Gastrocnemius medialis (tissue), 4 donors: ENCODE measurements around the gene LEF1. TPM values are rescaled to one million over a fixed set of nuclear protein-coding genes. Genes with fewer than 3 reads are reported as not detected.

Experiments
- ATAC-seq, 2 donors: fragments of 150-250 bp; one replicate each; pipeline ENCODE4 v1.9.1; 2016
- DNase-seq, 2 donors: peaks; one replicate each; pipeline ENCODE4 v3.0.0-alpha.2; 2019
- H3K27ac ChIP-seq, 4 donors: fragments of 200-600 bp; sonication (generic); 1 replicate in 1 of 4; 2 replicates in 3 of 4; pipeline ENCODE4 v1.5.1; 2016 to 2018; ENCODE audit warnings: mild to moderate bottlenecking in 2 of 4, moderate library complexity in 1 of 4
- H3K27me3 ChIP-seq, 3 donors: fragments of 200-600 bp; sonication (generic) in 2 of 3; 1 replicate in 1 of 3; 2 replicates in 2 of 3; pipeline versions ENCODE4 v1.5.1 to v1.6.0; 2016 to 2019; ENCODE audit warnings: mild to moderate bottlenecking in 1 of 3, moderate library complexity in 1 of 3
- H3K36me3 ChIP-seq, 2 donors: fragments of 200-600 bp; sonication (generic) in 1 of 2; one replicate each; pipeline ENCODE4 v1.5.1; 2017 to 2018
- H3K4me1 ChIP-seq, 2 donors: fragments of 200-600 bp; sonication (generic) in 1 of 2; one replicate each; pipeline ENCODE4 v1.5.1; 2016 to 2017; ENCODE audit warnings: mild to moderate bottlenecking in 2 of 2
- H3K4me3 ChIP-seq, 4 donors: fragments of 200-600 bp; sonication (generic) in 3 of 4; 1 replicate in 1 of 4; 2 replicates in 3 of 4; pipeline ENCODE4 v1.5.1; 2016 to 2019; ENCODE audit warnings: mild to moderate bottlenecking in 2 of 4
- H3K9me3 ChIP-seq, 3 donors: fragments of 200-600 bp; sonication (generic) in 2 of 3; 1 replicate in 1 of 3; 2 replicates in 2 of 3; pipeline ENCODE4 v1.5.1; 2016 to 2019
- POLR2A ChIP-seq, 2 donors: fragments of 450-650 bp; IDR thresholded peaks; one replicate each; pipeline ENCODE4 v1.6.1; 2017; ENCODE audit warnings: antibody characterized with exemption in 2 of 2, mild to moderate bottlenecking in 2 of 2, moderate library complexity in 2 of 2
- in situ Hi-C, 4 donors: fragments of 200-750 bp; cut with MboI; loops; one replicate each; pipeline versions ENCODE4 v1.15.0 to v1.8.0; 2017; ENCODE audit warnings: low sequenced_read_pairs in 4 of 4
- intact Hi-C: fragments of 100-400 bp; cut with DNase I; formaldehyde crosslinking; loops from one replicate; pipeline ENCODE4 v1.15.1; 2023; ENCODE audit warnings: low total_unique reads
- total RNA-seq, 4 donors: library from RNA; depleted of rRNA; stranded (reverse); fragments of >200 nt; gene quantifications; one replicate each; pipeline versions ENCODE4 v1.1.0 to v1.2.3, GENCODE V29; 2016
- TF ChIP-seq, protein P1 (sequence below), 5 experiments: fragments of 450-650 bp in 3 of 5; fragments of 200-600 bp in 2 of 5; sonication (generic) in 2 of 5; IDR thresholded peaks in 4 of 5; conservative IDR thresholded peaks in 1 of 5; 1 replicate in 4 of 5; 2 replicates in 1 of 5; pipeline ENCODE4 v1.5.1; 2016 to 2019; ENCODE audit warnings: antibody characterized with exemption in 5 of 5, mild to moderate bottlenecking in 3 of 5, moderate library complexity in 3 of 5

Gene LEF1
- total RNA-seq, 4 donors from 2014 or later: 0.33 TPM; not detected in 3

DNA sequence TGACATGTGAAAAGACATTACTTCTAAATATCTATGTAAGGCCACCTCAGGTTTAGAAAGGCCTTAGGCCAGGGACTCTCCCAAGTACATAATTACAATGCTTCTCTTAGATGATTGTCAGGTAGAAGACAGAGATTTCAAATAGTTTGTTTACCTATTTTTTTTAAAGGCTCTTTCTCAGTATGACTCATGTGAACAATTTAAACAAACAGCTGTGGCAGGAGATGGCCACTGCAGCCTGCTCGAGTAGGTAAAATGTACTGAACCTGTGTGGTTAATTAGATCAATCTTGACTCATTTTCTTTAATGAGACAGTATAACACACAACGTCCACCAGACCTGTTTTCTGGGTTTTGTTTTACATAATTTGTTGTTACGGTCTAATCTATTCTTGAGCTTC is 50.2 kb downstream of the LEF1 start:
- intact Hi-C loops: no loop called here
- no peak for DNase-seq
- in situ Hi-C loops: no loop called here
- Histone ChIP-seq H3K36me3 (no peaks in the 10 kb centered on the region), H3K4me3 (no peak overlapping the region), H3K27me3 (no peaks in the 10 kb centered on the region), H3K27ac (no peak overlapping the region), H3K4me1 (no peaks in the 10 kb centered on the region), H3K9me3 (no peaks in the 10 kb centered on the region)
- TF ChIP-seq, protein P1, sequence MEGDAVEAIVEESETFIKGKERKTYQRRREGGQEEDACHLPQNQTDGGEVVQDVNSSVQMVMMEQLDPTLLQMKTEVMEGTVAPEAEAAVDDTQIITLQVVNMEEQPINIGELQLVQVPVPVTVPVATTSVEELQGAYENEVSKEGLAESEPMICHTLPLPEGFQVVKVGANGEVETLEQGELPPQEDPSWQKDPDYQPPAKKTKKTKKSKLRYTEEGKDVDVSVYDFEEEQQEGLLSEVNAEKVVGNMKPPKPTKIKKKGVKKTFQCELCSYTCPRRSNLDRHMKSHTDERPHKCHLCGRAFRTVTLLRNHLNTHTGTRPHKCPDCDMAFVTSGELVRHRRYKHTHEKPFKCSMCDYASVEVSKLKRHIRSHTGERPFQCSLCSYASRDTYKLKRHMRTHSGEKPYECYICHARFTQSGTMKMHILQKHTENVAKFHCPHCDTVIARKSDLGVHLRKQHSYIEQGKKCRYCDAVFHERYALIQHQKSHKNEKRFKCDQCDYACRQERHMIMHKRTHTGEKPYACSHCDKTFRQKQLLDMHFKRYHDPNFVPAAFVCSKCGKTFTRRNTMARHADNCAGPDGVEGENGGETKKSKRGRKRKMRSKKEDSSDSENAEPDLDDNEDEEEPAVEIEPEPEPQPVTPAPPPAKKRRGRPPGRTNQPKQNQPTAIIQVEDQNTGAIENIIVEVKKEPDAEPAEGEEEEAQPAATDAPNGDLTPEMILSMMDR (IDR thresholded peaks at IDR 0.05 in 4 of 5, conservative IDR thresholded peaks at IDR 0.05 in 1 of 5): no peak
- TF ChIP-seq POLR2A (IDR thresholded peaks at IDR 0.05): no peak
- no peak for ATAC-seq

DNA sequence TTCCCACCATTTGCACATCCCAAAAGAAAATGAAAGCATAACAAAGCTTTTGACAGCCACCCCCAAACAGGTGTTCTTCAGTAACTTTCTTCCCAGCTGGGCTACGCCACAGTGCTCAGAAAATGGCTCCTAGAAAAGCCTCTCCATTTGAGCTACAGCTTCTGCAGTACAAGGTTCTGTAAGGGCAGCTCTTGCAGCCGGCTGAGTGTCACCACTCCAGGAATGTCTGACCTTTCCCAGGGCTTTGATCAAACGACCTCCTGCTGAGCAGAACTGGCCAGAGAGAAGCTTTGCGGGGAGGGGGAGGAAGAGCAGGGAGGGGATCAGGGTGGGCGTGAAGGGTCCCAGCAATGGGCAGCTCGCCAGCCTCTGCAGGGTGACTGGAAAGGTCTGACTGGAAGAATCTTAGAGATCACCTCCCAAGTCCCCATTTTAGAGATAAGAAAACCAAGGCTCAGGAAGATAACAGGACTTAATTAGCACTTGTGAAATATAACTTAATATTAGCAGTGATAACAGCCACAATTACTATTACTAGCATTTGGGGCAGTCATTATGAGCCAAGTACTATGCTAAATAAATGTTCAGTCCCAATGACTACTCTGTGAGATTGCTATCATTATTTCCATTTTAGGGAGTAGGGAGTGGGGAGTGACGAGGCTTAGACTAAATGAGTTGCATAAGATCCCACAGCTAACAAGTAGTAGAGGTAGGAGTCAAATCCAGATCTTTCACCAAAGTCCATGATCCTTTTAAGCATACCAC is 51.1 kb downstream of the LEF1 start:
- H3K4me3 ChIP-seq: no peak overlapping the region
- no peaks in the 10 kb centered on the region for H3K4me1 ChIP-seq
- no peak for ATAC-seq
- no peaks in the 10 kb centered on the region for H3K27me3 ChIP-seq
- no peak overlapping the region for H3K27ac ChIP-seq
- no peak for DNase-seq
- H3K9me3 ChIP-seq: no peaks in the 10 kb centered on the region
- intact Hi-C loops (no loop called here), in situ Hi-C loops (no loop called here)
- H3K36me3 ChIP-seq: no peaks in the 10 kb centered on the region
- TF ChIP-seq, protein P1 (IDR thresholded peaks at IDR 0.05 in 4 of 5, conservative IDR thresholded peaks at IDR 0.05 in 1 of 5): no peak
- TF ChIP-seq POLR2A (IDR thresholded peaks at IDR 0.05): no peak

DNA sequence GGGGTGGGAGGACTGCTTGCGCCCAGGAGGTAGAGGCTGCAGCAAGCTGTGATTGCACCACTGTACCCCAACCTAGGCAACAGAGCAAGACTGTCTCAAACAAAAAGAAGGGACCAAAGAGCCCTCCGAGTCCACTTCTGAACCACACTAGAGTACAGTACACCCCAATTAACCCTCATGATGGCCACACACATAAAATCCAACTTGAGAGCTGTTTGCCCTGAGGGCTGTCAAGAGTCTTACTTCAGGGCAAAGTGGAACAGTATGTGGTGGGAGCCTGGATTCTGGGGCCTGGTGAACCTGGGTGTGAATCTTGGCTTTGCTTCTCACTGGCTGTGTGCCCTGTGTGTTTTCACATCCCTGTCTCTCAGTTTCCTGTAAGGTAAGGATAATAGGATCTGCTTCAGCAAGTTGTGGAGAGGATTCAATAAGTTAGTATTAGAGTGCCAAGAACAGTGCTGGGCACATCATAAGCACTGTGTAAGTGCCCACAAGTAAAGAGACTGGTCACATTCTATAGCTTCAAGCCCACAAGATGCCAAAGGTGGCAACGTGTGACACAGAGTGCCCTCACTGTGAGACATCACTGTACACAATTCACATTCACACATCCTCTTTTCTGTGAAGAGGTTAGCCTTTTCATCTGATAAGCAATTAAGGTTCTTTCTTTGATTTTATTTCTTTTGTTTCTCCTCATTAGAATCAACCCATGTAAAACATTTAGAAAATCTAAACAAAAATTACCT is 52.1 kb downstream of the LEF1 start:
- ATAC-seq (no peak), DNase-seq (no peak)
- intact Hi-C loops: no loop called here
- Histone ChIP-seq H3K36me3 (no peaks in the 10 kb centered on the region), H3K27ac (no peak overlapping the region), H3K27me3 (no peaks in the 10 kb centered on the region), H3K4me1 (no peaks in the 10 kb centered on the region), H3K9me3 (no peaks in the 10 kb centered on the region), H3K4me3 (no peak overlapping the region)
- in situ Hi-C loops: no loop called here
- TF ChIP-seq POLR2A (IDR thresholded peaks at IDR 0.05): no peak
- TF ChIP-seq, protein P1 (IDR thresholded peaks at IDR 0.05 in 4 of 5, conservative IDR thresholded peaks at IDR 0.05 in 1 of 5): no peak

DNA sequence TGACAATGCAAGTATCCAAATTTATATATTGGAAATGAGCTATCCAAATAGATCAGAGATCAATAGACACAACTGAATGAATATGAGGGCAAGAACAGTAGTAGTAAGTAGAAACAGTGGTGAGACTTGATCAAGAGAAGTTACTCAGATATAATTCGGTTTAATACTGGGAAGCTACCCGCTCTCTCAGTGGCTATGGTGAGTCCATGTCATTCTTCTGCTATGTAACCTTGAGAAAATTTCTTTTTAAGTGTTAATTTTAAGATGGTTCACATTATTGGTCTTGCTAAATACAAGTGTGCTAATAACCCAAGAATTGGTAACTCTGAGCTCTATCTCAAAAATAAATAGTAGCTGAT is 53.6 kb downstream of the LEF1 start:
- TF ChIP-seq, protein P1 (IDR thresholded peaks at IDR 0.05 in 4 of 5, conservative IDR thresholded peaks at IDR 0.05 in 1 of 5): no peak
- TF ChIP-seq POLR2A (IDR thresholded peaks at IDR 0.05): no peak
- DNase-seq (no peak), ATAC-seq (no peak)
- Histone ChIP-seq H3K4me1 (no peaks in the 10 kb centered on the region), H3K27ac (no peak overlapping the region), H3K36me3 (no peaks in the 10 kb centered on the region), H3K27me3 (no peaks in the 10 kb centered on the region), H3K4me3 (no peak overlapping the region), H3K9me3 (no peaks in the 10 kb centered on the region)
- intact Hi-C loops: no loop called here
- in situ Hi-C loops: no loop called here
